A549 treated with dexamethasone at 1 μM for 4 hours (cell line): ENCODE results near the gene STOX2. TPM values are rescaled to one million over a fixed set of nuclear protein-coding genes. Genes with fewer than 3 reads are reported as not detected.

Experiments
- total RNA-seq: library from RNA; stranded (reverse); fragments of 200-300 nt; extraction: Qiagen RNA extraction; gene quantifications from 5 replicates; pipeline ENCODE4 v1.2.3, GENCODE V29; 2022

The STOX2 gene
- 1.5 to 4.2 TPM (median 2.9 TPM) in 5 replicates for total RNA-seq

GRCh38 chr4:183905081-183905592, at the start of gene STOX2:
Gene STOX2 (plus strand): TSS chr4:183905307. CDS start chr4:183906791, 1,484 bp downstream.

Other genes starting within 250 kb of the STOX2 start
- 17.5 to 20.0 TPM (median 19.6 TPM) in 5 replicates for gene RWDD4, start 246.1 kb upstream of the STOX2 start, total RNA-seq
- gene TRAPPC11, start 246.0 kb upstream of the STOX2 start, total RNA-seq, result 8.7 to 12.5 TPM (median 10.7 TPM) in 5 replicates